Activated CD4-positive, alpha-beta T cell treated with anti-CD3 and anti-CD28 coated beads, Interleukin-2, amount 50 U/mL, for 48 hours (primary cell): ENCODE data around the gene ZNF148.
"Not testable (repeated sequence)": the region's sequence is repeated elsewhere in the genome, so short reads cannot be mapped to it uniquely, and the experiment has no call there.

Experiments used
- DNase-seq, 2 experiments: peaks; one replicate each; pipeline ENCODE4 v3.0.0-alpha.2; 2020

The ZNF148 gene

GRCh38 chr3:125367403-125368230 lies 7.5 kb downstream of the ZNF148 start:
- no peak for DNase-seq

- DNase-seq: no peak
Observed at GRCh38 chr3:125366132-125366531, 9.0 kb downstream of the ZNF148 start.

GRCh38 chr3:125359700-125360099 lies 15.4 kb downstream of the ZNF148 start:
- DNase-seq: no peak

- no peak for DNase-seq
Observed at GRCh38 chr3:125358923-125359322, 16.2 kb downstream of the ZNF148 start.

- no peak for DNase-seq
Observed at GRCh38 chr3:125357837-125358236, 17.3 kb downstream of the ZNF148 start.

GRCh38 chr3:125357032-125357658 lies 18.0 kb downstream of the ZNF148 start:
- DNase-seq: peak; percentile 60 to 69

GRCh38 chr3:125356140-125357026 lies 18.7 kb downstream of the ZNF148 start:
- no peak for DNase-seq

GRCh38 chr3:125353659-125354058 lies 21.5 kb downstream of the ZNF148 start:
- DNase-seq: no peak

GRCh38 chr3:125353128-125353527 lies 22.0 kb downstream of the ZNF148 start:
- no peak for DNase-seq

GRCh38 chr3:125351814-125352456 lies 23.2 kb downstream of the ZNF148 start:
- DNase-seq: no peak

- no peak for DNase-seq
Observed at GRCh38 chr3:125351152-125351551, 24.0 kb downstream of the ZNF148 start.

- DNase-seq: no peak
Observed at GRCh38 chr3:125350597-125350996, 24.5 kb downstream of the ZNF148 start.

GRCh38 chr3:125349556-125350165 lies 25.5 kb downstream of the ZNF148 start:
- DNase-seq: no peak

GRCh38 chr3:125349055-125349454 lies 26.1 kb downstream of the ZNF148 start:
- DNase-seq: no peak

- not testable (repeated sequence) for DNase-seq
Observed at GRCh38 chr3:125343367-125343766, 31.8 kb downstream of the ZNF148 start.

GRCh38 chr3:125340121-125340520 lies 35.0 kb downstream of the ZNF148 start:
- DNase-seq: no peak

- DNase-seq: no peak
Observed at GRCh38 chr3:125337506-125337905, 37.6 kb downstream of the ZNF148 start.

GRCh38 chr3:125334675-125335560 lies 40.2 kb downstream of the ZNF148 start:
- no peak for DNase-seq

- DNase-seq: no peak
Observed at GRCh38 chr3:125332504-125332903, 42.6 kb downstream of the ZNF148 start.

GRCh38 chr3:125331243-125331642 lies 43.9 kb downstream of the ZNF148 start:
- no peak for DNase-seq

- no peak for DNase-seq
Observed at GRCh38 chr3:125326957-125327356, 48.2 kb downstream of the ZNF148 start.
